H1 (cell line): ENCODE measurements around the gene RCC2. TPM values are rescaled to one million over a fixed set of nuclear protein-coding genes. Genes with fewer than 3 reads are reported as not detected.

Experiments used
- CTCF ChIA-PET: fragments of 300-600 bp; sonication (Branson Sonifier 250); formaldehyde crosslinking; loops from one replicate; lab custom pipeline; 2021; ENCODE audit not compliant: partially characterized antibody; lab: Charles Lee
- POLR2A ChIA-PET: fragments of 300-600 bp; sonication (Branson Sonifier 250); formaldehyde crosslinking; loops from one replicate; lab custom pipeline; 2021; ENCODE audit warnings: inconsistent platforms; ENCODE audit not compliant: partially characterized antibody; lab: Charles Lee
- DNase-seq, 2 experiments: peaks; one replicate each; pipeline versions ENCODE4 v3.0.0 to v3.0.0-alpha.2; 2010 to 2022; ENCODE audit warnings: low spot score in 2 of 2, low read depth in 1 of 2, mixed read lengths in 1 of 2
- FAIRE-seq: peaks from 2 replicates; lab custom pipeline; 2011; peaks lifted over from hg19 to GRCh38; lab: Jason Lieb, UNC
- H2AFZ ChIP-seq: 2 replicates; pipeline ENCODE4 v1.8.1; 2012; ENCODE audit warnings: low read length, inconsistent platforms
- H2AK5ac ChIP-seq: 2 replicates; pipeline ENCODE4 v1.6.1; 2013; ENCODE audit warnings: low read depth, low read length
- H2BK120ac ChIP-seq: replicated peaks from 2 replicates; pipeline ENCODE3; 2013; ENCODE audit warnings: low read depth, low read length, inconsistent platforms
- H2BK12ac ChIP-seq: 2 replicates; pipeline ENCODE4 v1.6.1; 2013; ENCODE audit warnings: low read depth, low read length
- H2BK15ac ChIP-seq: 2 replicates; pipeline ENCODE4 v1.6.1; 2013; ENCODE audit warnings: low read length
- H2BK20ac ChIP-seq: 2 replicates; pipeline ENCODE4 v1.6.1; 2013; ENCODE audit warnings: low read length
- H2BK5ac ChIP-seq: 2 replicates; pipeline ENCODE4 v1.6.1; 2013; ENCODE audit warnings: low read depth, low read length
- H3K14ac ChIP-seq: 2 replicates; pipeline ENCODE4 v1.6.1; 2013; ENCODE audit warnings: inconsistent platforms; ENCODE audit not compliant: insufficient read length
- H3K18ac ChIP-seq: 2 replicates; pipeline ENCODE4 v1.6.1; 2013; ENCODE audit warnings: low read length; ENCODE audit errors: extremely low read depth
- H3K23ac ChIP-seq: 2 replicates; pipeline ENCODE4 v1.6.1; 2013; ENCODE audit warnings: inconsistent platforms; ENCODE audit not compliant: insufficient read length
- H3K23me2 ChIP-seq: 2 replicates; pipeline ENCODE4 v1.6.1; 2013; ENCODE audit warnings: low read depth, low read length
- H3K27ac ChIP-seq: 2 replicates; pipeline ENCODE4 v1.6.1; 2011; ENCODE audit warnings: low read depth, low read length, inconsistent platforms
- H3K27me3 ChIP-seq, 4 experiments: replicated peaks in 1 of 4; 1 replicate in 1 of 4; 2 replicates in 3 of 4; pipeline versions ENCODE4 v1.6.1 to v1.8.1; 2011 to 2013; ENCODE audit warnings: low read length in 3 of 4, mild to moderate bottlenecking in 3 of 4, inconsistent platforms in 2 of 4, mixed read lengths in 2 of 4, moderate library complexity in 1 of 4; ENCODE audit not compliant: control insufficient read depth in 3 of 4, insufficient read depth in 3 of 4; ENCODE audit errors: extremely low read depth in 1 of 4
- H3K36me3 ChIP-seq, 4 experiments: 2 replicates each; pipeline versions ENCODE4 v1.6.1 to v1.8.1; 2011 to 2013; ENCODE audit warnings: mild to moderate bottlenecking in 4 of 4, low read length in 3 of 4, moderate library complexity in 2 of 4, control low read depth in 1 of 4, inconsistent platforms in 1 of 4; ENCODE audit not compliant: insufficient read depth in 4 of 4, control insufficient read depth in 2 of 4
- H3K4ac ChIP-seq: replicated peaks from 2 replicates; pipeline ENCODE3; 2013; ENCODE audit warnings: low read length, low read depth, mixed read lengths, inconsistent platforms; ENCODE audit not compliant: insufficient read length
- H3K4me1 ChIP-seq, 4 experiments: replicated peaks in 1 of 4; 1 replicate in 1 of 4; 2 replicates in 3 of 4; pipeline versions ENCODE4 v1.6.1 to v1.8.1; 2011 to 2013; ENCODE audit warnings: low read length in 3 of 4, inconsistent platforms in 2 of 4, mixed read lengths in 1 of 4; ENCODE audit not compliant: insufficient read depth in 4 of 4, control insufficient read depth in 3 of 4
- H3K4me2 ChIP-seq, 2 experiments: 2 replicates each; pipeline versions ENCODE4 v1.6.1 to v1.8.1; 2011 to 2013; ENCODE audit warnings: low read depth in 2 of 2, low read length in 2 of 2, control low read depth in 1 of 2, inconsistent platforms in 1 of 2, mild to moderate bottlenecking in 1 of 2; ENCODE audit not compliant: insufficient read depth in 1 of 2
- H3K4me3 ChIP-seq, 4 experiments: fragments of 200-600, 300-600 bp in 1 of 4; sonication (generic), shearing (Covaris generic), sonication (Bioruptor Twin) in 1 of 4; 2 replicates each; pipeline versions ENCODE4 v1.5.1 to v1.8.1; 2011 to 2016; ENCODE audit warnings: low read length in 4 of 4, low read depth in 3 of 4, control low read depth in 2 of 4, inconsistent platforms in 2 of 4, mild to moderate bottlenecking in 2 of 4, mixed read lengths in 1 of 4, moderate library complexity in 1 of 4; ENCODE audit not compliant: insufficient read depth in 2 of 4; ENCODE audit errors: extremely low read depth in 1 of 4
- H3K56ac ChIP-seq: replicated peaks from 2 replicates; pipeline ENCODE3; 2013; ENCODE audit warnings: low read depth, mild to moderate bottlenecking, mixed read lengths, low read length, inconsistent platforms; ENCODE audit not compliant: insufficient read length
- H3K79me1 ChIP-seq: 2 replicates; pipeline ENCODE4 v1.6.1; 2013; ENCODE audit warnings: low read depth, low read length, control low read depth
- H3K79me2 ChIP-seq, 2 experiments: 2 replicates each; pipeline versions ENCODE4 v1.6.1 to v1.8.1; 2012 to 2013; ENCODE audit warnings: low read length in 2 of 2, mild to moderate bottlenecking in 2 of 2, inconsistent platforms in 1 of 2; ENCODE audit not compliant: insufficient read depth in 2 of 2, control insufficient read depth in 1 of 2
- H3K9ac ChIP-seq, 4 experiments: replicated peaks in 1 of 4; 1 replicate in 1 of 4; 2 replicates in 3 of 4; pipeline versions ENCODE4 v1.6.1 to v1.8.1; 2011 to 2013; ENCODE audit warnings: low read depth in 3 of 4, low read length in 3 of 4, control low read depth in 2 of 4, mild to moderate bottlenecking in 2 of 4, moderate library complexity in 2 of 4, inconsistent platforms in 1 of 4; ENCODE audit errors: extremely low read depth in 1 of 4
- H3K9me3 ChIP-seq, 2 experiments: 2 replicates each; pipeline versions ENCODE4 v1.6.1 to v1.8.1; 2012 to 2013; ENCODE audit warnings: mild to moderate bottlenecking in 2 of 2, moderate library complexity in 2 of 2, control low read depth in 1 of 2, inconsistent platforms in 1 of 2, low read depth in 1 of 2, low read length in 1 of 2, mixed read lengths in 1 of 2; ENCODE audit not compliant: insufficient read depth in 2 of 2
- H4K20me1 ChIP-seq, 2 experiments: replicated peaks in 1 of 2; 2 replicates each; pipeline versions ENCODE3 to v1.8.1; 2011 to 2013; ENCODE audit warnings: inconsistent platforms in 2 of 2, low read length in 2 of 2, mild to moderate bottlenecking in 1 of 2; ENCODE audit not compliant: insufficient read depth in 2 of 2, control insufficient read depth in 1 of 2
- H4K5ac ChIP-seq: 2 replicates; pipeline ENCODE4 v1.6.1; 2013; ENCODE audit warnings: low read length, low read depth, mixed read lengths, inconsistent platforms; ENCODE audit not compliant: insufficient read length
- H4K8ac ChIP-seq: 2 replicates; pipeline ENCODE4 v1.8.0; 2013; ENCODE audit warnings: mild to moderate bottlenecking, moderate library complexity, low read length, inconsistent platforms; ENCODE audit not compliant: insufficient read depth; ENCODE audit errors: extremely low read depth
- H4K91ac ChIP-seq: replicated peaks from 2 replicates; pipeline ENCODE3; 2013; ENCODE audit warnings: low read length, mixed read lengths, inconsistent platforms; ENCODE audit not compliant: insufficient read length
- GABPA ChIP-seq: IDR thresholded peaks from 2 replicates; pipeline ENCODE4 v1.6.1; 2011; ENCODE audit warnings: mild to moderate bottlenecking, low read length, moderate library complexity, borderline replicate concordance; ENCODE audit not compliant: insufficient read depth
- KDM5A ChIP-seq: fragments of 200-600 bp; IDR thresholded peaks from 2 replicates; pipeline ENCODE4 v1.7.1; 2012; ENCODE audit warnings: mild to moderate bottlenecking, low read length, inconsistent platforms, mixed read lengths
- MAFK ChIP-seq: IDR thresholded peaks from 2 replicates; pipeline ENCODE4 v1.6.1; 2012; ENCODE audit warnings: low read depth, mild to moderate bottlenecking, improper control_type of control experiment, low read length
- NANOG ChIP-seq: IDR thresholded peaks from 2 replicates; pipeline ENCODE4 v1.6.1; 2011; ENCODE audit warnings: low read length, low read depth, mild to moderate bottlenecking, inconsistent platforms; ENCODE audit not compliant: insufficient read depth, poor library complexity, severe bottlenecking
- POLR2A ChIP-seq, 2 experiments: IDR thresholded peaks; 1 replicate in 1 of 2; 2 replicates in 1 of 2; pipeline ENCODE4 v1.6.1; 2011; ENCODE audit warnings: low read depth in 2 of 2, low read length in 2 of 2, mild to moderate bottlenecking in 2 of 2; ENCODE audit errors: control extremely low read depth in 1 of 2
- POLR2AphosphoS5 ChIP-seq: IDR thresholded peaks from 2 replicates; pipeline ENCODE4 v1.6.1; 2011; ENCODE audit warnings: low read depth, low read length
- TAF1 ChIP-seq: IDR thresholded peaks from 2 replicates; pipeline ENCODE4 v1.6.1; 2011; ENCODE audit warnings: mild to moderate bottlenecking, low read depth, low read length
- TAF7 ChIP-seq: optimal IDR thresholded peaks from 2 replicates; pipeline ENCODE3; 2011; ENCODE audit warnings: low read depth, mild to moderate bottlenecking, inconsistent platforms, low read length, moderate library complexity, borderline replicate concordance
- WGBS, 2 experiments: shearing (Covaris generic) in 1 of 2; methylation state at CpG; one replicate each; pipeline versions ENCODE4 v1.1.6 to v1.1.7; 2013 to 2015; ENCODE audit warnings: low lambda C conversion rate in 2 of 2, mixed read lengths in 2 of 2, inconsistent platforms in 1 of 2, low coverage in 1 of 2, missing lambda C conversion rate in 1 of 2; ENCODE audit not compliant: insufficient replicate concordance in 2 of 2, insufficient coverage in 1 of 2, insufficient read length in 1 of 2; ENCODE audit errors: extremely low coverage in 1 of 2, missing lambda C conversion rate in 1 of 2; 5-methylcytosine and 5-hydroxymethylcytosine counted together
- polyA plus RNA-seq, 7 experiments: library from polyadenylated mRNA; depleted of rRNA in 3 of 7; stranded (reverse) in 5 of 7; unstranded in 2 of 7; fragments of >200 nt in 5 of 7; fragments of 200-250 nt in 2 of 7; gene quantifications; 1 replicate in 5 of 7; 2 replicates in 1 of 7; 4 replicates in 1 of 7; pipeline versions ENCODE4 v1.2.1 to v1.2.3, GENCODE V29; 2011 to 2013; ENCODE audit warnings: missing spikeins in 2 of 7, mixed read lengths in 2 of 7
- total RNA-seq: library from RNA; stranded (reverse); fragmentation: NEBNext Ultra II Directional; extraction: Animal tissue kit (Norgen Biotek cat#: 25700); gene quantifications from 2 replicates; pipeline ENCODE4 v1.2.1, GENCODE V29; 2021

The RCC2 gene
- total and polyA plus RNA-seq, 2 of the 8 experiments (the other 6 are each of a cell fraction or from before 2014, with no cell fraction given): 229 to 455 TPM

DNA sequence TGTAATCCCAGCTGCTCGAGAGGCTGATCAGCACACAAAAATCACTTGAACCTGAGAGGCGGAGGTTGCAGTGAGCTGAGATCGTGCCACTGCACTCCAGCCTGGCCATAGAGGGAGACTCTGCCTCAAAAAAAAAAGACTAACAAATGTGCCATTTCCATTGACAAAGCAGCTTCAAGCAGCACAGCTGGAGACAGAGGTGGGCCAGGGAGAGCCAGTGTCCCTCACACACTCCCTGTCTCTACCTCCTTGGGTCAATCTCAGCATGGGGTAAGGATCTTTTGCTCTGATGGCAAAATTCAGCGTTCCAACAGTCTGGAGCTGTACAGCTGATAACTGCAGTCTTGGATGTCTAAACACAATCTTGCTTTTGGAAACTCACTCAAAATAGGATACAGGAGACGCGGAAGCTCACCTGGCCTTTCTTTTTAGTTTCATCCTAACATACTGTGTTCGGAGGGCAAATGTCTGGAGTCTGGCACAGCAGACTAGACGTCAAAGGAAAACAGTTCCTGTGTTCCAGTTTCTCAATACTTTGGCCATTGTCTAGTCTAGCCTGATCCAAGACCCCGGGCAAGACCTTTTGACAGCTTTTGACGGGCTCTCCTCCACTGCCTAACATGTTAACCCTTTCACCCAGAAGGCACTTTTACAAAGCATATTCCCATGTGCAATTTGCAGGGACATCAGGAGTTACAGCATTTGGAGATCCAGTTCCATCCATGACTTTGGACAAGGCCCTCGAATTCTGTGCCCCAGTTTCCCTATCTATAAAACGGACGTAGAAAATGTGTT lies 2.9 kb downstream of the RCC2 start:
- Histone ChIP-seq H3K4me1 (peaks cover 34 to 58% (median 48%) of the 10 kb centered on the region in 4 experiments), H3K4ac (no peak overlapping the region)
- 0 out of 2 replicates have a peak, but pooled peaks have one; percentile 13 for TF ChIP-seq TAF1
- TF ChIP-seq KDM5A: no peak
- TF ChIP-seq GABPA: no peak
- TF ChIP-seq NANOG: no peak
- peak; percentile 38 for TF ChIP-seq TAF7
- peak; percentile 49 for TF ChIP-seq POLR2AphosphoS5
- no peak for TF ChIP-seq MAFK
- peak in 1 of 2 experiments; percentile 58; a peak in 1 of 3 replicates for TF ChIP-seq POLR2A (IDR thresholded peaks at IDR 0.05; ENCODE audit: control extremely low read depth in 1 of 2, low read depth in 2 of 2, low read length in 2 of 2)

More for the DNA sequence above, 2.9 kb downstream of the RCC2 start:
- Histone ChIP-seq H3K23me2 (peaks cover 23% of the 10 kb centered on the region), H3K27ac (no peak overlapping the region), H3K36me3 (peaks cover 0 to 64% (median 14%) of the 10 kb centered on the region in 4 experiments), H4K5ac (peak overlapping the region; percentile 13), H3K23ac (no peak overlapping the region), H3K18ac (0 out of 2 replicates have a peak overlapping the region, but pooled peaks have one; percentile 9), H4K91ac (peak overlapping the region; percentile 16), H2AFZ (no peak overlapping the region), H2BK120ac (no peak overlapping the region), H3K56ac (peak overlapping the region; percentile 9), H3K9ac (peak overlapping the region in 3 of 4 experiments; percentile 21 to 66 (median 49); a peak in 5 of 7 replicates), H4K8ac (no peak overlapping the region), H3K79me1 (peaks cover 16% of the 10 kb centered on the region), H2AK5ac (0 out of 2 replicates have a peak overlapping the region, but pooled peaks have one; percentile 7), H3K14ac (no peak overlapping the region), H3K4me3 (peak overlapping the region; percentile 68 to 98 (median 80)), H3K79me2 (peaks cover 36 to 77% of the 10 kb centered on the region in 2 experiments), H2BK15ac (no peak overlapping the region), H2BK20ac (no peak overlapping the region), H3K27me3 (peaks cover 0 to 6% (median 4%) of the 10 kb centered on the region in 4 experiments; a peak in 4 of 7 replicates), H4K20me1 (peaks cover 15 to 29% of the 10 kb centered on the region in 2 experiments), H2BK5ac (peak overlapping the region; percentile 74), H3K4me2 (peak overlapping the region; percentile 87 to 93), H2BK12ac (no peak overlapping the region), H3K9me3 (no peaks in the 10 kb centered on the region)
- ChIA-PET CTCF (interaction anchor here (0.6 to 1.7 kb wide), 10 partner anchors 16 to 752 kb away, joined by 3 to 9 read pairs (median 3); no protein-coding TSS in a partner anchor), POLR2A (interaction anchor here (0.7 to 12.4 kb wide), 17 partner anchors 7 to 531 kb away, joined by 3 to 155 read pairs (median 6); no protein-coding TSS in a partner anchor)
- WGBS, 2 experiments: 57% methylated on average over 13 of the region's 13 CpGs; no CpG with 5 or more reads in 1 of the 2 experiments
- FAIRE-seq (no peak), DNase-seq (no peak)
